GM18909 (cell line): ENCODE measurements around the gene CTTN.

Experiments
- ATAC-seq: cut with Tn5 transposase; IDR thresholded peaks from one replicate; pipeline ENCODE4 v1.9.1; 2021; ENCODE audit warnings: mild to moderate bottlenecking; ENCODE audit not compliant: unreplicated experiment, poor library complexity

The CTTN gene

DNA sequence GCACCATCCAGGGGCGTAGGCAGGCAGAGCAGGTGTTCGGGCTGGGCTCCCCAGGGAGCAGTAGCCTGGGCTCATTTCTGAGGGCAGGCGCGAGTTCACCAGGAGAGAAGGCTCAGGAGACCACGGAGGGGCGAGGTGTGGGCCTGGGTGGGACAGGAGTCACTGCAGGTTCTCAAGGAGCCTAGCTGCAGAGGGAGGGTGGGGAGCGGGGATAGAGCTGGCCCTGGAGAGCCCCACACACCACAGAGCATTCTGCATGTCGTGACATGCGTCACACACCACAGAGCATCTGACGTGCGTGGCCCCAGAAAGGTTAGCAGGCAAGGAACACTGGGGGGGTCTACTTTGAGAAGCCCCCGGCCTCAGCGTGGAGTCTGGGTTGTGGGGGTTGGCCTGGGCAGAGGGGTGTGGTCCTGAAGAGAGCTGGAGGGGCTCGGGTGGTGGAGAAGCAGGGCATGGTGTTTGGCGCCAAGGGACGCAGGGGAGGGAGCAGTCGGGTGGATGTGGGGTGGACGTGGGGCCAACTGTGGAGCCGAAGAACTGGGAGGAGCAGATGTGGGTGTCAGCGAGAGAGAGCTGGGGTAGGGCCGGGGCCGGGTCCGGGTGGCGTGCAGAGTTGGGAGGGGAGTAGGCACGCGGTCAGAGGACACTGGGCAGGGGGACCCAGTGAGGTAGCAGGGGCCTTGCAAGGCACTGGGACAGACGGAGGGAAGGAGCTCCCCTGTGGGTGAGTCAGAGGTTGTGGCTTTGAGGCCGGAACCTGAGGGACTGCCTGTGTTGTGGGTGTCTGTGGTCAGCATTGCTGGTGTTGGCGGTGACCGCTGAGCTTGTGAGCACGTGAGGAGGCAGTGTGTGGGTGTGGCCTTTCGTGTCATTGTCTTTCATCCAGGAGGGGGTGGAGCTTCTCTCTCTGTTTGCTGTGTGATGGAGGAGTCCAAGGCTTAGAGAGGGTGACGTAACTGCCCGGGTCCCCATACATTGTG, 25.5 kb downstream of the CTTN start:
- ATAC-seq = no peak

DNA sequence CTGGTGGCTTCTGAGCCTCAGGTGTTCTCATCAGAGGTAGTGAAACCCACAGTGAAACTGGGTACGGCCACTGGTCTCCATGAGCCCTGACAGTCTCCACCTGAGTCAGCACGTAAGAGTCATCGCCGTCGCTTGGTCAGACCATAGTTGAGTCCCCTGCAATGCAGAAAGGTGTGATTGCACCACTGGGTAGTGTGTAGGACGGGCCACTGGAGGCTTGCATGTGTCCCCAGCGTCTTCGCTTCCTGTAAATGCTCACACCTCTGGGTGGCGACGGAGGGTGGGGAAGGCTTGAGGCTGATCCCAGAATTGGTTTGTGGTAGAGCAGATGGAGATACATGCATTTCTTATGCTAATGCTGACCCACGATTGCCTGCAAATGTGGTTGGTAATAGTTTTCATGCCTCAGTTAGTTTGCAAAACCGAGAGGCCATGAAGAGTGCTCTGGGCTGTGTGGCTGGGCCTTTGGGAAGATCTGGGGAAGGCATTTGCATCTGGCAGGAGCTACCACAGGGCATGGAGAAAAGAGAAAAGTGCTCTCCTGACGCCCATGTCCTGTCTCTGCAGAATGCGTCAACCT, 26.5 kb downstream of the CTTN start:
- no peak for ATAC-seq

DNA sequence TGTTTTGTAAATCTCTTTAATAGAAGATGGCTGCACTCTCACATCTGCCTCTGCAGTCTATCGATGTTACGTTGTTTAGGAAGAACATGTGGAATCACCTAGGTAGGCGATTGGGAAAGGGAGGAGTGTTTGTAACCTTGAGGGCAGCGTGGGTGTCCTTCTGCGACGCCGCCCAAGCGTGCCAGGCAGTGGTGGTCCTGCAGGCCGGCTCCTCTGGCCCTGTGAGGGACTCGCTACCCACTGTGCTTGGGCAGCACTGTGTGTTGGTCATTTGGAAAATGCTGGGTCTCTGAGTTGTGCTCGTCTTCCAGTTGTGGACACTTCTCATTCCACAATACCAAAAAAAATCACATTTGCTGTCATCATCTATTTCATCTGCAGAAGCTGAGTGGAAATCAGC, 29.1 kb downstream of the CTTN start:
- ATAC-seq = no peak

DNA sequence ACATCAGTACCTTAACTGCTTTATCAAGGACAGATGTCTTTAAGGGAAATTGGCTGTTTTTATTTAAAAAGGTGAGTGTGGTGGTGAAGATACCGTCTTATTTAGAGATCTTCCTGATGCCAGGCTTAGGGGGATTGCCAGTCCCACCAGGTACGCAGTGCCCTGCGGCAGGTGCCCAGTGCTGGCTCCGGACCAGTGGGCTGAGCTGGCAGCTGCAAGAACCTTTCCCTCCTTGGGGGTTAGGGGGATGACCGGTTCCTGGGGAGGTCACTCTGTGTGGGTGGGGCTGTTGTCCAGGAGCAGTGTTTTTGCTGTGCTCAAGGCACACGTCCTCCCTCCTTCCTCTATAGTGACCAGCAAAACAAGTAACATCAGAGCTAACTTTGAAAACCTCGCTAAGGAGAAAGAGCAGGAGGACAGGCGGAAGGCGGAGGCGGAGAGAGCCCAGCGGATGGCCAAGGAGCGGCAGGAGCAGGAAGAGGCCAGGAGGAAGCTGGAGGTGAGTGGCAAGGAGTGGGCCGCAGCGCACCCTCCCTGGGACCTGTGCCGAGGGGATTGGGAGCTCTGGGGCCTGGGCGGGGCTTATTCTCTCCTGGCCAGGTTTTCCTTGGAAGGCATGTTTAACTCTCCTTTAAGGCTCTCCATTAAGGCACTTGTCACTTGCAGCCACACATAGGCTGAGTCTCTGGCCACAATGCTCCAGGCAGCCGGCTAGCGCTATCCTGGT, 30.5 kb downstream of the CTTN start:
- ATAC-seq = no peak

DNA sequence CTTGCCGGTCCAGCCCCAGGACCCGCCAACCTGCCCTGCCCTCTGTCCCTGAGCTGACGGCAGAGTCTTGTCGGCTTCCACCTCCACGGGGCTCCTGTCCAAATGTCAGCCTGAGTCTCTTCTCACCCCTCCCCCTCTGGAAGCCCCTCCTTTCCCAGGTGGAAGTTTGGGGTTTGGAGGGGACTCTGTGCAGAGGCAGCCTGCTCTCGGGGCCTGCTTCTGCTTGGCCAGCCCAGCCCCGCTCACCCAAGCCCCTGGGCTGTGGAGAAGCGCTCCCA, 31.0 kb downstream of the CTTN start:
- no peak for ATAC-seq

DNA sequence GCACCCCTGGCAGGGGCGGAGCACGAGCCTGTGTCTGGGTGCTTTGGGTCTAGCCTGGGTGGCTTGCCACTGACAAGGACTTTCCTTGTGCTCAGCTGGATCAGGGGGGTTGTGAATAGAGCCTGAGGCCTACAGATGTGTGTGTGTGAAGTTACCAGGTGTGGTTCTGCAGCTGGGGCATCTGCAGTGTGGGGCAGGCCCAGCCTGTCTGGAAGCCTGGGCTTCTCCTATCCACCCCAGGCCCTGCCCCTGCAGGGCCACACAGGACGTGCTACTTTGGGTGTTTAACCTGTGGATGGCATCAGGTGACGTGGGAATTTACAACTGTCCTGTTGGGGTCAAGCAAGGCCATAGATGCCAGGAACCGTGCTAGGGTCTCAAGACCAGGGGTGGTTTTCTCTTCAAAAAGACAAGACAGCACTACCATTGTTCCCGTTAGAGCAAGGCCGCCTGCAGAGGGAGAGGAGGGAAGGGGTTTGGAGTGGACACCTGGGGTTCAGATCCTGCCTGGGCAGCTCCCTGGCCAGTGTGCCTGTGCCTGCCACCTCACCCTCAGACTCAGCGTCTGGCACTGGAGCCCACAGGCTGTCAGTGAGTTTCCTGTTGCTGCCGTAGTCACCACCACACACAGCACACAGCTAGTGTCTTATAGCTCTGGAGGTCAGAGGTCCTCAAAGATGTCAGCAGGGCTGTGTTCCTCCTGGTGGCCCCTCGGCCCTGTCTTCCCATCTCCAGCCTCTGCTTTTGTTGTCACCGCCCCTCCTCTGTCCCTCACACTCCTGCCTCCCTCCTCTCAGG, 31.6 kb downstream of the CTTN start:
- ATAC-seq = no peak

- ATAC-seq = no peak
Observed at GRCh38 chr11:70430671-70431574, 32.6 kb downstream of the CTTN start.

GRCh38 chr11:70431611-70432010, 33.3 kb downstream of the CTTN start:
- ATAC-seq = no peak

GRCh38 chr11:70432065-70432464, 33.7 kb downstream of the CTTN start:
- ATAC-seq = no peak

- no peak for ATAC-seq
Observed at GRCh38 chr11:70432580-70432979, 34.3 kb downstream of the CTTN start.

DNA sequence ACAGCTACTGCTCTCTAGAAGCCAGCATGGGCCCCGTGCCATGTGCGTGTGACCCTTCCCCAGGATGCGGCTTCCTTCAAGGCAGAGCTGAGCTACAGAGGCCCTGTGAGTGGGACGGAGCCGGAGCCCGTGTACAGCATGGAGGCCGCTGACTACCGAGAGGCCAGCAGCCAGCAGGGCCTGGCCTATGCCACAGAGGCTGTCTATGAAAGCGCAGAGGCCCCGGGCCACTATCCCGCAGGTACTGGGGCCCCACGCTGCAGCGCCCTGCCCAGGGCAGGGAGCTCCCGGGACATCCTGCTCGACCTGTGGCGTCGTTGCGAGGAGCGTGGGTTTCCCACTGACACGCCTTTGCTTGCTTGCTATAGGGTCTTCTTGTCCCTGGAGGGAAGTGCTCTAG, 34.7 kb downstream of the CTTN start:
- ATAC-seq = no peak

DNA sequence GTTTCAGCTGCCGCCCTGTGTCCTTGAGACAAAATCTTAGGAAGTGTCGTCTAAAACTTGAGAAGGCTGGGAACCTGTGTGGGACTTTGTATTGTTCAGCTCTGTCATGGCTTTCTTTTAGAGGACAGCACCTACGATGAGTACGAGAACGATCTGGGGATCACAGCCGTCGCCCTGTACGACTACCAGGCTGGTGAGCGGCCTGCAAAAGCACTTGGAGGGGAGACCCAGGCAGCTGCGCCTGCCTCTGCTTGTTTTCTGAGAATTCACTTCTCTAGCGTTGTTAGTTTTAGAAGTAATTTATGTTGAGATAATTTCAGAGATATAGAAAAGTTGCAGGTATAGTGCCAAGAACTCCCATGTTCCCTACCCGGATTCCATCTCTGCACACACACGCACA, 35.2 kb downstream of the CTTN start:
- ATAC-seq = no peak

DNA sequence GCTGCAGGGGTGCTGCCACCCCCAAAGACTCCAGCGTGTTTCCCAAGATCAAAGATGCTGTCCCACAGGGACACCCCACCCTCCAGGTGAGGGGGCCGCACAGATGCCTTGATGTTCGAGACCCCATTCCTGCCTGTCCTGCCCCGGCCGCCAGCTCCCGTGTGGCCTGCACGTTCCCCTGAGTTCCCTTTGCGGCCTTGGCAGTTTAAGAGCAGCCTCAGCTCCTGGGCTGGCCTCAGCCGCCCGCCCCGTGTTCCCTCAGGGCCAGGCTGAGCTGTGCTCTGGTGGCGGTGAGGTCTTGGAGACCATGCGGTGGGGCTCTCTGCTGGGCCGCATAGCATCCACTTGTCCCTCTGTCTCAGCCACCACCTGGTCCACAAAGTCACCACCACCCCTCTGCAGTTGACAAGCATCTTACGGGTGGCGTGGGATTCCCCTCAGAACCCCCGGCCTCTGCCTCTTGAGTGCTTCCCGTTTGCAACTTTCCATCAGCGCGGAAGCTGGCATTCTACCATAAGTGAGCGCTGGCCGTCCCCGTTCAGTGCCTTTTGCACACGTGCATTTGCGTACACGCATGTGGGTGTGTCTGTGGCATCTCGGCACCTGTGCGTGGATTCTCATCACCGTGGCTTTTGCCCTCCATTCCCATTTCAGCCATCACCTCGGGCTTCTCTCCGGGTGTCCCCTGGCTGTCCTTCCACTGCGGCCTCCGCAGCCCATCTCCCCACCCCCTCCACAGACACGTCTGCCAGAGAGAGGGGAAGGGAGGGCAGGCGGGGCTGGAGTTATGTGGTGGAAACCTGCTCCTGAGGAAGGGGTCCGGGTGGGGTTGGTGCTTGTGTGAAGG, 35.9 kb downstream of the CTTN start:
- ATAC-seq = no peak

DNA sequence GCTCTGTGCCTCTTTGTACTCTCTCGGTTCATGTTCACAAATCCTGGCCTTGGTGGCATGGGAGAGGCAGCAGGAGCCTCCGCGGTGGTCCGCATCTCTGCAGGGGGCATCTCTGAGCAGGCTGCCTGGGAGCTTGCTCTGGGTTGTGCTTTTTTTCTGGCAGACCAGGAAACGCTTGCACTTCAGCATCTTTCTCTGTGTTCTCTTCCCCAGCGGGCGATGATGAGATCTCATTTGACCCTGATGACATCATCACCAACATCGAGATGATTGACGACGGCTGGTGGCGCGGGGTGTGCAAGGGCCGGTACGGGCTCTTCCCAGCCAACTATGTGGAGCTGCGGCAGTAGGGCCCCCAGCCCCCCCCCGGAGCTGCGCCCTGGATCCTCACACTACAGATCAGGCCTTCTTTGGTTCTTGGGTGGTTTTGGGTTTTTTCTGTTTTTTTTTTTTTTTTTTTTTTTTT, 36.5 kb downstream of the CTTN start:
- no peak for ATAC-seq

DNA sequence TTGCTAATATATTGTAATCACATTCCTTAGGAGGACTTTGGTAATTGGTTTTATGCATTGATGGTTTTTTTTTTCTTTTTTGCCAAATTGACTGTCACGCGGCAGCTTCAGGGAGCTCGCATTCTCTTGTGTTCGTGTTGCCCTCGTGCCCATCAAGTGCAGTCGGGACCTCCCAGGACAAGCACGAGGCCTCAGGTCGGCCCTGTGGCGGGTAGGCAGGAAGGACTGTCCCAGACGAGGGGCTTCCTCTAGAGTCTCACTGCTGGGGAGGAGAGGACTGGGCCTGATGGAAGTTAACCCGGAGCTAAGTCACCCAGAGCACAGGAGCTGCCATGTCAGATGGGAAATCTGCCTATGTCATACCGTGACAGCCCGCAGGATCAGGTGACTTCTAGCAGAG, 37.0 kb downstream of the CTTN start:
- ATAC-seq = no peak

DNA sequence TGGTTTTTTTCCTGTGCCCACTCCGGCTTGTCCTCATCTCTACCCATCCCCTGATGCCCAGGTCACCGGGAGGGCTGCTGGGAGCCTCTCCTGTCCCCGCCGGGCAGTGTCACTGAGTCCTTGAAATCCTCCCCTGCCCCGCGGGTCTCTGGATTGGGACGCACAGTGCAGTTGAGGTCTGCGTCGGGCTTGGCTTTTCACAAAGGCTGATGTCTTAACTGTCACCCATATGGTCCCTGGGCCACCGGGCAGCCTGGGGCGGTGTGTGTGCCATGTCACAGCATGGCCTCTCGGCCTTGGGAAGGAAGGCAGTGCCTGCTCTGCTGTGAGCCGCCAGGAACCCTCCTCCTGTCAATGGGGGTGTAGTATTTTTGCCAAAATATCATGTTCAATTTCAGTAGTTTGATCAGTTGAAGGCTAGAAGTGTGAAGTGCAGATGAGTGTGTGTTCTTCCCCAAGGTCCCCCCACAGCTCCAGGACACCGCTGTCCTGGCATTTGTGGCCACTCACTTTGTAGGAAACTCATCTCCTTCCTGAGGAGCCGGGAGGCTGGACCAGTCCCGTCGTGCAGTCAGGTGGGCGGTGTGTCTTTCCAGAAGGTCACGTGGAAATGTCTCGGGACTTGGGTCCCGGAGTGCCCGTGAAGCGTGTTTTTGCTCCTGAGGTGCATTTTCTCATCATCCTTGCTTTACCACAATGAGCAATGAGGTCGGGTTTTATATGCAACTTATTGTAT, 37.6 kb downstream of the CTTN start:
- ATAC-seq = no peak

DNA sequence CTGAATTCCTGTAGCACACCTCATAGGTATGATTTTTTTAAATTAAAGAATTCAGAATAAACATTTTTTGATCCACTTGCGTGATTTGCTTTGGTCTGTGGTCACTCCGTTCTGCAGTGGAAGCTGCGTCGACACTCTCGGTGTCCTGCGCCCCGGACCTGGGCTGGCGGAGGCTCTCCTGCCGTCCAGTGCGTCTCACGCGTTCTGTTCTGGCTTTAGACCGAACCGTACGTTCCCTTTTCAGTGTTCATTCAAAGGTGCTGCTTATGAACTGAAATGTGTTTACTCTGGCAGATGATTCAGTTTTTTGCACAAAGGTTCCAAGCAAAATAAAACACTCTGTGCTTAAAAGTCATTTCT, 38.2 kb downstream of the CTTN start:
- no peak for ATAC-seq
